HCEC 1CT (cell line): ENCODE results near the gene ZNF136.

Experiments used
- DNase-seq: peaks from one replicate; pipeline ENCODE4 v3.0.0-alpha.2; 2017

Gene ZNF136

GRCh38 chr19:12162882-12163806, at the start of gene ZNF136:
TSS of gene ZNF136 (plus strand) at chr19:12163096. CDS start at chr19:12163204, 108 bp downstream.
- peak; percentile 96 for DNase-seq

GRCh38 chr19:12113121-12113520, 49.8 kb upstream of the ZNF136 start:
- DNase-seq = no peak

- no peak for DNase-seq
Observed at GRCh38 chr19:12117201-12117970, 45.5 kb upstream of the ZNF136 start.

- DNase-seq = no peak
Observed at GRCh38 chr19:12126707-12127106, 36.2 kb upstream of the ZNF136 start.

- no peak for DNase-seq
Observed at GRCh38 chr19:12133069-12133468, 29.8 kb upstream of the ZNF136 start.

GRCh38 chr19:12137221-12137940, 25.5 kb upstream of the ZNF136 start:
- DNase-seq = no peak

GRCh38 chr19:12139269-12139668, 23.6 kb upstream of the ZNF136 start:
- no peak for DNase-seq

- DNase-seq = peak; percentile 94
Observed at GRCh38 chr19:12139885-12140544, 22.9 kb upstream of the ZNF136 start, which contains the start of gene ZNF20. TSS of gene ZNF20 (minus strand) at chr19:12140350. CDS start at chr19:12140182, 168 bp downstream.

GRCh38 chr19:12140545-12141404, 22.1 kb upstream of the ZNF136 start:
- peak; percentile 77 for DNase-seq

GRCh38 chr19:12141405-12141736, 21.5 kb upstream of the ZNF136 start:
- DNase-seq = no peak

- DNase-seq = no peak
Observed at GRCh38 chr19:12145348-12145747, 17.5 kb upstream of the ZNF136 start.

- no peak for DNase-seq
Observed at GRCh38 chr19:12155324-12155860, 7.5 kb upstream of the ZNF136 start.

GRCh38 chr19:12156223-12157058, 6.5 kb upstream of the ZNF136 start, which contains the start of gene ZNF625:
TSS of gene ZNF625 (minus strand) at chr19:12156734. CDS start at chr19:12156558, 176 bp downstream.
- peak; percentile 79 for DNase-seq

- DNase-seq = no peak
Observed at GRCh38 chr19:12159773-12160414, 3.0 kb upstream of the ZNF136 start.

- no peak for DNase-seq
Observed at GRCh38 chr19:12162513-12162881, 399 bp upstream of the ZNF136 start.

- DNase-seq = peak; percentile 22
Observed at GRCh38 chr19:12163826-12164225, 930 bp downstream of the ZNF136 start.

GRCh38 chr19:12166626-12167025, 3.7 kb downstream of the ZNF136 start:
- no peak for DNase-seq

- DNase-seq = no peak
Observed at GRCh38 chr19:12180377-12180776, 17.5 kb downstream of the ZNF136 start.

GRCh38 chr19:12187625-12188024, 24.7 kb downstream of the ZNF136 start:
- DNase-seq = no peak
